ENCODE results near the gene ARHGAP15.

ARHGAP15 gene

GRCh38 chr2:143226714-143227541, 97.7 kb downstream of the ARHGAP15 start:
- in situ Hi-C loops (cut with HindIII; ENCODE audit: low pct_unique_long_range_greater_than_20kb, low sequenced_read_pairs) = no loop called here
- TF ChIP-seq JUND (IDR thresholded peaks at IDR 0.05; ENCODE audit: low read depth) = no peak
- no peak for DNase-seq (ENCODE audit: low read depth in 1 of 2, low spot score in 1 of 2)

- in situ Hi-C loops (cut with HindIII; ENCODE audit: low pct_unique_long_range_greater_than_20kb, low sequenced_read_pairs) = no loop called here
- TF ChIP-seq JUND (IDR thresholded peaks at IDR 0.05; ENCODE audit: low read depth) = no peak
- DNase-seq (ENCODE audit: low read depth in 1 of 2, low spot score in 1 of 2) = no peak
Measured at GRCh38 chr2:143229411-143229810, 100.2 kb downstream of the ARHGAP15 start.

- in situ Hi-C loops (cut with HindIII; ENCODE audit: low pct_unique_long_range_greater_than_20kb, low sequenced_read_pairs) = no loop called here
- no peak for DNase-seq (ENCODE audit: low read depth in 1 of 2, low spot score in 1 of 2)
- TF ChIP-seq JUND (IDR thresholded peaks at IDR 0.05; ENCODE audit: low read depth) = no peak
Measured at GRCh38 chr2:143229952-143230351, 100.7 kb downstream of the ARHGAP15 start.

GRCh38 chr2:143230506-143231253, 101.5 kb downstream of the ARHGAP15 start:
- in situ Hi-C loops (cut with HindIII; ENCODE audit: low pct_unique_long_range_greater_than_20kb, low sequenced_read_pairs) = no loop called here
- DNase-seq (ENCODE audit: low read depth in 1 of 2, low spot score in 1 of 2) = no peak
- no peak for TF ChIP-seq JUND (IDR thresholded peaks at IDR 0.05; ENCODE audit: low read depth)

GRCh38 chr2:143231254-143231645, 102.0 kb downstream of the ARHGAP15 start:
- in situ Hi-C loops (cut with HindIII; ENCODE audit: low pct_unique_long_range_greater_than_20kb, low sequenced_read_pairs) = no loop called here
- DNase-seq (ENCODE audit: low read depth in 1 of 2, low spot score in 1 of 2) = no peak
- no peak for TF ChIP-seq JUND (IDR thresholded peaks at IDR 0.05; ENCODE audit: low read depth)

GRCh38 chr2:143237146-143237777, 108.0 kb downstream of the ARHGAP15 start:
- no peak for DNase-seq (ENCODE audit: low read depth in 1 of 2, low spot score in 1 of 2)
- TF ChIP-seq JUND (IDR thresholded peaks at IDR 0.05; ENCODE audit: low read depth) = no peak
- in situ Hi-C loops (cut with HindIII; ENCODE audit: low pct_unique_long_range_greater_than_20kb, low sequenced_read_pairs) = no loop called here

- TF ChIP-seq JUND (IDR thresholded peaks at IDR 0.05; ENCODE audit: low read depth) = no peak
- DNase-seq (ENCODE audit: low read depth in 1 of 2, low spot score in 1 of 2) = no peak
- in situ Hi-C loops (cut with HindIII; ENCODE audit: low pct_unique_long_range_greater_than_20kb, low sequenced_read_pairs) = no loop called here
Measured at GRCh38 chr2:143241403-143242088, 112.3 kb downstream of the ARHGAP15 start.

GRCh38 chr2:143246246-143246645, 117.0 kb downstream of the ARHGAP15 start:
- TF ChIP-seq JUND (IDR thresholded peaks at IDR 0.05; ENCODE audit: low read depth) = no peak
- DNase-seq (ENCODE audit: low read depth in 1 of 2, low spot score in 1 of 2) = no peak
- in situ Hi-C loops (cut with HindIII; ENCODE audit: low pct_unique_long_range_greater_than_20kb, low sequenced_read_pairs) = no loop called here

GRCh38 chr2:143246815-143247744, 117.9 kb downstream of the ARHGAP15 start:
- no peak for TF ChIP-seq JUND (IDR thresholded peaks at IDR 0.05; ENCODE audit: low read depth)
- in situ Hi-C loops (cut with HindIII; ENCODE audit: low pct_unique_long_range_greater_than_20kb, low sequenced_read_pairs) = no loop called here
- no peak for DNase-seq (ENCODE audit: low read depth in 1 of 2, low spot score in 1 of 2)

- in situ Hi-C loops (cut with HindIII; ENCODE audit: low pct_unique_long_range_greater_than_20kb, low sequenced_read_pairs) = no loop called here
- no peak for DNase-seq (ENCODE audit: low read depth in 1 of 2, low spot score in 1 of 2)
- TF ChIP-seq JUND (IDR thresholded peaks at IDR 0.05; ENCODE audit: low read depth) = no peak
Measured at GRCh38 chr2:143248631-143249030, 119.4 kb downstream of the ARHGAP15 start.

GRCh38 chr2:143251681-143252080, 122.5 kb downstream of the ARHGAP15 start:
- in situ Hi-C loops (cut with HindIII; ENCODE audit: low pct_unique_long_range_greater_than_20kb, low sequenced_read_pairs) = no loop called here
- DNase-seq (ENCODE audit: low read depth in 1 of 2, low spot score in 1 of 2) = no peak
- no peak for TF ChIP-seq JUND (IDR thresholded peaks at IDR 0.05; ENCODE audit: low read depth)

Measured in T47D (cell line).